GM18873 (cell line): Measurements from ENCODE around the gene S1PR4.
"Not testable (repeated sequence)": the region's sequence is repeated elsewhere in the genome, so short reads cannot be mapped to it uniquely, and the experiment has no call there.

Experiments used
- ATAC-seq: cut with Tn5 transposase; IDR thresholded peaks from one replicate; pipeline ENCODE4 v1.9.1; 2021; ENCODE audit warnings: mild to moderate bottlenecking, moderate library complexity, moderate number of reproducible peaks; ENCODE audit not compliant: unreplicated experiment, low FRiP score

The S1PR4 gene

GRCh38 chr19:3176715-3177501 is 1.7 kb upstream of the S1PR4 start:
- no peak for ATAC-seq

- no peak for ATAC-seq
Observed at GRCh38 chr19:3178973-3179738, 587 bp downstream of the S1PR4 start.

GRCh38 chr19:3179739-3180293 is 1.2 kb downstream of the S1PR4 start:
- no peak for ATAC-seq

- ATAC-seq = no peak
Observed at GRCh38 chr19:3183721-3184641, 5.4 kb downstream of the S1PR4 start.

GRCh38 chr19:3184847-3185460 is 6.4 kb downstream of the S1PR4 start:
- ATAC-seq = peak; percentile 12

GRCh38 chr19:3185461-3186159 is 7.0 kb downstream of the S1PR4 start, which contains the start of gene NCLN:
NCLN (plus strand) TSS chr19:3185930; CDS start chr19:3186031, 101 bp downstream.
- peak; percentile 61 for ATAC-seq

GRCh38 chr19:3186160-3186688 is 7.7 kb downstream of the S1PR4 start:
- ATAC-seq = no peak

GRCh38 chr19:3186891-3187661 is 8.5 kb downstream of the S1PR4 start:
- no peak for ATAC-seq

GRCh38 chr19:3187662-3188511 is 9.3 kb downstream of the S1PR4 start:
- ATAC-seq = no peak

- no peak for ATAC-seq
Observed at GRCh38 chr19:3188627-3189596, 10.3 kb downstream of the S1PR4 start.

- ATAC-seq = no peak
Observed at GRCh38 chr19:3189702-3190469, 11.3 kb downstream of the S1PR4 start.

- ATAC-seq = no peak
Observed at GRCh38 chr19:3190470-3190770, 11.9 kb downstream of the S1PR4 start.

- ATAC-seq = no peak
Observed at GRCh38 chr19:3190921-3191805, 12.6 kb downstream of the S1PR4 start.

GRCh38 chr19:3191806-3192104 is 13.2 kb downstream of the S1PR4 start:
- not testable (repeated sequence) for ATAC-seq

- ATAC-seq = no peak
Observed at GRCh38 chr19:3192228-3192635, 13.7 kb downstream of the S1PR4 start.
